OCI-LY1 (cell line): ENCODE results near the gene ICA1.

Source experiments
- CTCF ChIP-seq: fragments of 200-600 bp; sonication (generic), shearing (Covaris generic); IDR thresholded peaks from 2 replicates; pipeline ENCODE4 v1.5.1; 2017; ENCODE audit warnings: mild to moderate bottlenecking, antibody characterized with exemption, low read length, moderate library complexity, mixed read lengths
- EZH2 ChIP-seq: fragments of 200-600 bp; sonication (generic), shearing (Covaris generic); IDR thresholded peaks from 2 replicates; pipeline ENCODE4 v1.8.0; 2017; ENCODE audit warnings: borderline replicate concordance, mixed run types, mild to moderate bottlenecking, antibody characterized with exemption, low read length, moderate library complexity, mixed read lengths

GRCh38 chr7:8126601-8127167 lies 135.3 kb downstream of the ICA1 start:
- TF ChIP-seq CTCF, result no peak
- no peak for TF ChIP-seq EZH2
